MM.1S (cell line): ENCODE results near the gene TEX38.
"Not testable (repeated sequence)": the region's sequence is repeated elsewhere in the genome, so short reads cannot be mapped to it uniquely, and the experiment has no call there.

Source experiments
- DNase-seq: peaks from one replicate; pipeline ENCODE4 v3.0.0-alpha.2; 2015
- H2AFZ ChIP-seq: fragments of 300-600 bp; sonication (generic); 2 replicates; pipeline ENCODE4 v1.6.0; 2016; ENCODE audit warnings: antibody characterized with exemption, low read length
- H3F3A ChIP-seq: fragments of 300-600 bp; sonication (generic); 2 replicates; pipeline ENCODE4 v1.6.1; 2016; ENCODE audit warnings: mild to moderate bottlenecking, antibody characterized with exemption, low read length, moderate library complexity, mixed read lengths; ENCODE audit not compliant: insufficient read depth
- H3K27ac ChIP-seq: fragments of 300-600 bp; sonication (generic); 2 replicates; pipeline ENCODE4 v1.5.1; 2016; ENCODE audit warnings: mild to moderate bottlenecking, low read length
- H3K27me3 ChIP-seq: fragments of 300-600 bp; sonication (generic); replicated peaks from 2 replicates; pipeline ENCODE4 v1.6.0; 2016; ENCODE audit warnings: low read length; ENCODE audit not compliant: insufficient read depth
- H3K36me3 ChIP-seq: fragments of 300-600 bp; sonication (generic); replicated peaks from 2 replicates; pipeline ENCODE4 v1.6.1; 2016; ENCODE audit warnings: mild to moderate bottlenecking, low read length, mixed read lengths; ENCODE audit not compliant: insufficient read depth
- H3K4me1 ChIP-seq: fragments of 300-600 bp; sonication (generic); 2 replicates; pipeline ENCODE4 v1.6.1; 2016; ENCODE audit warnings: low read length, mixed read lengths
- H3K4me2 ChIP-seq: fragments of 300-600 bp; sonication (generic); 2 replicates; pipeline ENCODE4 v1.6.0; 2016; ENCODE audit warnings: low read depth, low read length
- H3K4me3 ChIP-seq: fragments of 300-600 bp; sonication (generic); 2 replicates; pipeline ENCODE4 v1.5.1; 2016; ENCODE audit warnings: low read length, mixed read lengths
- H3K79me2 ChIP-seq: fragments of 300-600 bp; sonication (generic); 2 replicates; pipeline ENCODE4 v1.6.1; 2016; ENCODE audit warnings: mixed run types, low read length, mixed read lengths
- H3K9ac ChIP-seq: fragments of 300-600 bp; sonication (generic); 2 replicates; pipeline ENCODE4 v1.6.1; 2016; ENCODE audit warnings: low read length, mixed read lengths
- H3K9me2 ChIP-seq: fragments of 300-600 bp; sonication (generic); replicated peaks from 2 replicates; pipeline ENCODE4 v1.6.1; 2016; ENCODE audit warnings: mild to moderate bottlenecking, low read length, mixed read lengths; ENCODE audit not compliant: insufficient read depth
- H3K9me3 ChIP-seq: fragments of 300-600 bp; sonication (generic); replicated peaks from 2 replicates; pipeline ENCODE4 v1.6.1; 2016; ENCODE audit warnings: mild to moderate bottlenecking, low read length, mixed read lengths; ENCODE audit not compliant: insufficient read depth
- H4K20me1 ChIP-seq: fragments of 300-600 bp; sonication (generic); 2 replicates; pipeline ENCODE4 v1.6.1; 2016; ENCODE audit warnings: mild to moderate bottlenecking, low read length, moderate library complexity, mixed read lengths; ENCODE audit not compliant: insufficient read depth
- EZH2 ChIP-seq: fragments of 300-600 bp; sonication (generic); optimal IDR thresholded peaks from 2 replicates; pipeline ENCODE3; 2017; ENCODE audit warnings: low read depth, mild to moderate bottlenecking, antibody characterized with exemption, low read length, mixed read lengths
- EZH2phosphoT487 ChIP-seq: fragments of 300-600 bp; sonication (generic); IDR thresholded peaks from 2 replicates; pipeline ENCODE4 v1.6.1; 2018; ENCODE audit warnings: antibody characterized with exemption, low read length
- TF ChIP-seq, protein P1 (sequence below): fragments of 300-600 bp; sonication (generic); IDR thresholded peaks from 2 replicates; pipeline ENCODE4 v1.5.1; 2016; ENCODE audit warnings: antibody characterized with exemption, low read length, mixed read lengths

The TEX38 gene

DNA sequence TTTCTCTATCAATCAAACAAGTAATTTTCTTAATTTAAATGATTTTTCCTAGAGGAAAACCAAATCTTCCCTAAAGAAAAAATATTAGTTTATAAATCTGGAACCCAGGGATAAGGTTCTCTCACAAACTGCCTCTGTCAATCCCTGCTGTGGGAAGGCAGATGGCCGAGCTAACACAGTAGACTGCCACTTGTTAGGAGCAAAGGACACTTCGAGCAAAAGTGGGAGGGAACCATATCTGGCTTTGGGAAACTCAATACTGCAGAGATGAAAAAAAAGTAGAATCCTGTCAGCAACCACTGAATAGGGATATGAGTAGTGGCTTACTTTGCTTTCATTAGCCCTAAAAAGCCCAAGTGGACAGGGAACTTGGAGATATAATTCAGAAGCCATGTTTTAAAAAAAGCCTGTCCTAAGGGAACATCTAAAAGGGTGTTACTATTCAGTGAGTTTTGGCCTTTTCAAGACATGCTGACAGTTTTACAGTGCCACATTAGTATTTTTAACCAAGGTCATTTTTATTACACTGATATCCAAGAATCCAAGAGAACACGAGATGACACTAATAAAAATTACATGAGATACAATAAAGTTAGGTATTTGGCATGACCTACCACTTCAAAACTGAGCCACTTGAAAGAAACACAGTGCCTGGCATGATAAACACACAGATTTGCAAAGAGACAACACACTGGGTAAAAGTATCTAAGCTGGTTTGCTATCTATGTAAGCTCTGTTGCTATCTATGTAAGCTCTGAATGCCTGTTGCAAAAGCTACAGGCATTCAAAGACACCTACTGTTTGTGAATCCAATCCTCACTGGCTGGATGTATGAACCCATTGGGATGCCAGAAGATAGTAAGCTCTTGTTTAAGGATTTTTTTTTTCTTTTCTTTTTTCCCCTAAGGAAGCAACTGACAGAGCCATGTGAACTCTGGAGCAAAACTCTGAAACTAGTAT lies 21.4 kb downstream of the TEX38 start:
- H2AFZ ChIP-seq, result no peak overlapping the region
- TF ChIP-seq EZH2phosphoT487 (no peak), EZH2 (no peak)
- TF ChIP-seq, protein P1, sequence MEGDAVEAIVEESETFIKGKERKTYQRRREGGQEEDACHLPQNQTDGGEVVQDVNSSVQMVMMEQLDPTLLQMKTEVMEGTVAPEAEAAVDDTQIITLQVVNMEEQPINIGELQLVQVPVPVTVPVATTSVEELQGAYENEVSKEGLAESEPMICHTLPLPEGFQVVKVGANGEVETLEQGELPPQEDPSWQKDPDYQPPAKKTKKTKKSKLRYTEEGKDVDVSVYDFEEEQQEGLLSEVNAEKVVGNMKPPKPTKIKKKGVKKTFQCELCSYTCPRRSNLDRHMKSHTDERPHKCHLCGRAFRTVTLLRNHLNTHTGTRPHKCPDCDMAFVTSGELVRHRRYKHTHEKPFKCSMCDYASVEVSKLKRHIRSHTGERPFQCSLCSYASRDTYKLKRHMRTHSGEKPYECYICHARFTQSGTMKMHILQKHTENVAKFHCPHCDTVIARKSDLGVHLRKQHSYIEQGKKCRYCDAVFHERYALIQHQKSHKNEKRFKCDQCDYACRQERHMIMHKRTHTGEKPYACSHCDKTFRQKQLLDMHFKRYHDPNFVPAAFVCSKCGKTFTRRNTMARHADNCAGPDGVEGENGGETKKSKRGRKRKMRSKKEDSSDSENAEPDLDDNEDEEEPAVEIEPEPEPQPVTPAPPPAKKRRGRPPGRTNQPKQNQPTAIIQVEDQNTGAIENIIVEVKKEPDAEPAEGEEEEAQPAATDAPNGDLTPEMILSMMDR, result no peak
- no peak overlapping the region for H3K27ac ChIP-seq
- no peaks in the 10 kb centered on the region for H4K20me1 ChIP-seq
- peaks cover 13% of the 10 kb centered on the region for H3K36me3 ChIP-seq
- H3K4me2 ChIP-seq, result no peak overlapping the region
- peaks cover 19% of the 10 kb centered on the region for H3F3A ChIP-seq
- H3K4me1 ChIP-seq, result peaks cover 34% of the 10 kb centered on the region
- H3K27me3 ChIP-seq, result no peaks in the 10 kb centered on the region
- peaks cover 10% of the 10 kb centered on the region; the same call in 1 of the 2 replicates for H3K79me2 ChIP-seq
- H3K9ac ChIP-seq, result no peak overlapping the region
- H3K4me3 ChIP-seq, result no peak overlapping the region
- no peaks in the 10 kb centered on the region for H3K9me3 ChIP-seq
- H3K9me2 ChIP-seq, result no peaks in the 10 kb centered on the region
- no peak for DNase-seq

GRCh38 chr1:46694676-46695075 lies 23.0 kb downstream of the TEX38 start:
- not testable (repeated sequence) for H3K9me2 ChIP-seq, DNase-seq, H4K20me1 ChIP-seq, H2AFZ ChIP-seq, H3K9me3 ChIP-seq, H3K27ac ChIP-seq, H3K27me3 ChIP-seq, H3K4me2 ChIP-seq, H3K4me3 ChIP-seq, H3K9ac ChIP-seq, H3K36me3 ChIP-seq
- Histone ChIP-seq H3K79me2 (peaks cover 19% of the 10 kb centered on the region), H3F3A (peaks cover 11% of the 10 kb centered on the region), H3K4me1 (peaks cover 22% of the 10 kb centered on the region)

GRCh38 chr1:46697053-46697452 lies 25.4 kb downstream of the TEX38 start:
- no peaks in the 10 kb centered on the region for H3K4me1 ChIP-seq
- no peaks in the 10 kb centered on the region for H4K20me1 ChIP-seq
- H3K27me3 ChIP-seq, result no peaks in the 10 kb centered on the region
- no peaks in the 10 kb centered on the region for H3K9me2 ChIP-seq
- TF ChIP-seq EZH2, result no peak
- TF ChIP-seq, protein P1, result no peak
- no peak for TF ChIP-seq EZH2phosphoT487
- H3K79me2 ChIP-seq, result peaks cover 23% of the 10 kb centered on the region
- no peak overlapping the region for H3K27ac ChIP-seq
- H3K9me3 ChIP-seq, result no peaks in the 10 kb centered on the region
- peaks cover 8% of the 10 kb centered on the region for H3K36me3 ChIP-seq
- no peak for DNase-seq
- H3K9ac ChIP-seq, result no peak overlapping the region
- H2AFZ ChIP-seq, result no peak overlapping the region
- H3K4me2 ChIP-seq, result no peak overlapping the region
- H3K4me3 ChIP-seq, result no peak overlapping the region
- H3F3A ChIP-seq, result no peaks in the 10 kb centered on the region

GRCh38 chr1:46699666-46700065 lies 28.0 kb downstream of the TEX38 start:
- Histone ChIP-seq H2AFZ (no peak overlapping the region), H3K79me2 (peaks cover 25% of the 10 kb centered on the region), H3K27ac (no peak overlapping the region), H3K4me3 (no peak overlapping the region), H4K20me1 (0 out of 2 replicates have a peak, but pooled peaks cover 2% of the 10 kb centered on the region), H3K9ac (no peak overlapping the region), H3F3A (no peaks in the 10 kb centered on the region), H3K9me2 (no peaks in the 10 kb centered on the region), H3K27me3 (no peaks in the 10 kb centered on the region), H3K4me2 (no peak overlapping the region), H3K9me3 (no peaks in the 10 kb centered on the region), H3K36me3 (peaks cover 11% of the 10 kb centered on the region), H3K4me1 (no peaks in the 10 kb centered on the region)
- DNase-seq, result no peak
- TF ChIP-seq EZH2phosphoT487 (no peak), EZH2 (no peak)
- TF ChIP-seq, protein P1, result no peak
